SIG-M5 treated with dmso at 0.1 percent for 504 hours (cell line): ENCODE data around the gene C12orf57.

Source experiments
- DNase-seq: peaks from one replicate; lab custom pipeline; 2025; ENCODE audit not compliant: unreplicated experiment; lab: John Stamatoyannopoulos, UW

Gene C12orf57

GRCh38 chr12:6963016-6963731 is 19.4 kb downstream of the C12orf57 start:
- no peak for DNase-seq

GRCh38 chr12:6963791-6964413 is 20.1 kb downstream of the C12orf57 start:
- no peak for DNase-seq

DNA sequence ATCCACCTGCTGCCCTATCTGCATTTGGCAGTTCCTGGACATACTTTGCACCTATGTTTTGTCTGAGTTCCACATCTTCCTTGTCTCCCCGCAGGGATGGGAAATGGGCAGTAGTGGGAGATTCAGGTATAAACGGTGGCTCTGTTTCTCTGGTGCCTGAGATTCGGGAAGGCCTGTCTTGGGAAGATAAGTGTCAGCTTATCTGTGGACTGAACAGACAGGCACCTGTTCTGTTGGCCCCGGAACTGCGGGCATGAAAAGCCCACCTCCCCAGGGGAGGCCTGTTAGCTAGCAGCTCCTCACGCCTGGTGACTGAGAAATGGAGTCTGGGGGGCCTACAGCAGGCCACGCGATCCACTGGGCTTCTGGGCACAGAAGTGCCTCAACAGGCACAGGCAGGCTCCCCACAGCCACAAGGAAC is 20.8 kb downstream of the C12orf57 start:
- no peak for DNase-seq

DNA sequence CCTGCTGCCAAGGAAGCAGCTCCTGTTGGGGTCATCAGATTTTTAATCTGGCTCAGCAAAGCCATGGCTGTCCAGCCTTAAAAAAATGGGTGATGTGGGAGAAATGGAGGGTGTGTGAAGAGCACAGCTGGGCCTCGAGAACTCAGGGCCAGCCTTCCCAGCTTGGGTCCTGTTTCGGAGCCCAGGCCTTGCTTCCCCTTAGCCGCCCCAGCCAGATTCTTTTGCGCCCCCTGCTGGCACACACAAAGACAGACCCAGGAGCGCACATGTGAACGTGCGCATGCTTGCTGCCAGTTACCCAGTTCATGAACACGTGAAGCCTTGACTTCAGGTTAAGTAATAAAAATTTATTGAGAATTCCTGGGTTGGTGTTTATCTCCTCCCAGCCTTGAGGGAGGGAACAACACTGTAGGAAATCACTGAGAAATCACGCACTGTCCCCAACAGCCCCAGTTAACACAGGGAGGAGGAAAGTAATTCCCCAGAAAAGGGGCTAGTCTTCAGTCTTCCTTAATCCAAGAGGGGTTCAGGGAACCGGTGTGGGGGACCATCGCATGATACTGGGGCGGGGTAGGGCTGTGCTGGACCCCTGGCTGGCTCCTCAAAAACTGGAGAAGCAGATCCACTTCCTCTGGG is 21.3 kb downstream of the C12orf57 start:
- DNase-seq: peak; percentile 89

GRCh38 chr12:6965714-6966113 is 21.9 kb downstream of the C12orf57 start:
- no peak for DNase-seq

- no peak for DNase-seq
Measured at GRCh38 chr12:6966351-6966750, 22.5 kb downstream of the C12orf57 start.

DNA sequence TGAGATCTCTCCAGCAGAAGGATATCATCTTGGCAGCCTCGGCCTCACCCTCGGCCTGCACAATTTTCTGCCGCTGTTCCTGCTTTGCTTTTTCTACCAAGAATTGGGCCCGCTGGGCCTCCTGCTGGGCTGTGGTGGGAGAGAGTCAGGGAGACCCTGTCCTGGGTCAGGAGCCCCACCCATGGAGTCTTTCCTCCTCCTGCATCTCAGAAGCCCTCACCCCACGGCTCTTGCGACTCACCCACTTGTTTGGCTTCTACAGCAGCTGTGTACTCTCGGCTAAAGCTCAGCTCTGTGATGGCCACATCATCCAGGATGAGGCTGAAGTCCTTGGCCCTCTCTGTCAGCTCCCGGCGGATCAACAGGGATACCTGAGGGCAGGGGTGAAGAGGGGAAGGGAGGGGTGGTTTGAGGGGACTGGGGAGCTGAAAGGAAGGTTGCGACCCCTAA is 23.9 kb downstream of the C12orf57 start:
- DNase-seq: no peak

DNA sequence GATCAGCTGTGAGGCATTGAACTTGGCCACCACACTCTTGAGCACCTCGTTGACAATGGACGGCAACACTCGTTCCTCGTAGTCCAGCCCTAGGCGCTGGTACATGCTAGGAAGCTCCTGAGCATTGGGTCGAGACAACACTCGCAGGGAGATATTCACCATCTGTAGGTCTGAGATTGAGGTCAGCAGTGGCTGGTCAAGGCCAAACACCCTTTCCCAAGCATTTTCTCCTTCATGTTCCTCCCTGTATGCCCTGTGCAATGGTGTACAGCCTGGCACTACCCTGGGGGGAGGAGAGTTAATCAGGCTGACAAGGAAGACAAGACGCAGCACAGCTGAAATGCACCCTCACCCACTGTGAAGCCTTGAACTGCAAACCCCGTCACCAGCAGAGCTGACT is 24.6 kb downstream of the C12orf57 start:
- DNase-seq: no peak

DNA sequence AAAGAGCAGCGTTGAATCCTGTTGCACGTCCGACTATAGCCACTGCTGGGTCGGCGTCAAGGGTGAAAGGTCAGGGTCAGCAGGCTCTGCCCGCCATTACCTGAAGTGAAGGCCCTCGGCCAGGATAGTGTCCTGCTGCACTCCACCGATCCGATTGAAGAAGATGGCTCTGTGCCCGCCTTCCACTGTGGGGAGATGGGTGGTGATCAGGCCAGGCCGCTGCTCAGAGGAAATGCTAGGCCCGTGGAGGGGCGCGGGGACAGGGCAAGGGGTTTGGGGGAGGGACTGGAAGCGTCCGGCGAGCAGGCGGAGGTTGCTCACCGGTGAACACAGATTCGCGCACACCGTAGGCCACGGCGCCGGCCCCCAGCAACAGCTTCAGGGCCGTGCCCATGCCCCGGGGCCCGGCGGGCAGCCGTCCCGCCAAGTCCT is 26.3 kb downstream of the C12orf57 start:
- no peak for DNase-seq

- no peak for DNase-seq
Measured at GRCh38 chr12:6974180-6974579, 30.4 kb downstream of the C12orf57 start.

- DNase-seq: no peak
Measured at GRCh38 chr12:6975297-6976032, 31.6 kb downstream of the C12orf57 start.

DNA sequence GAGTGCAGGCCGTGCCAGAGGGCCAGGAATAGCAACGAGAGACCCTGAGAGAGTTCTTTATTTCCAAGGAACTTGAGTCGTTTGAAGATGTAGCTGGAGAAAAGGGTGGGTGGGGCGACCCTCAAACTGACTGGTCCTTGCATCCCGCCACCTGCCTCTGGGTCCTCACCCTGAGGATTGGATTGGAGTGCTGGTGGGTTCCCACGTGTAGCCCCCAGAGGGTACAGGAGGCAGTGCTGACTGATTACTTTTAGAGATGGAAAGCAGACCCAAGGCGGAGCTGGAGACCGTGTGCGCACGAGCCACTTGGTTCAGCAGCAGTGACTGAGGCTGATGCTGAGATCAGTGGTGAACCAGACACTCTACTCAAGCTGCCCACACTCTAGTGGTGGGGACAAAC is 33.8 kb downstream of the C12orf57 start:
- no peak for DNase-seq

- no peak for DNase-seq
Measured at GRCh38 chr12:6978188-6978587, 34.4 kb downstream of the C12orf57 start.

DNA sequence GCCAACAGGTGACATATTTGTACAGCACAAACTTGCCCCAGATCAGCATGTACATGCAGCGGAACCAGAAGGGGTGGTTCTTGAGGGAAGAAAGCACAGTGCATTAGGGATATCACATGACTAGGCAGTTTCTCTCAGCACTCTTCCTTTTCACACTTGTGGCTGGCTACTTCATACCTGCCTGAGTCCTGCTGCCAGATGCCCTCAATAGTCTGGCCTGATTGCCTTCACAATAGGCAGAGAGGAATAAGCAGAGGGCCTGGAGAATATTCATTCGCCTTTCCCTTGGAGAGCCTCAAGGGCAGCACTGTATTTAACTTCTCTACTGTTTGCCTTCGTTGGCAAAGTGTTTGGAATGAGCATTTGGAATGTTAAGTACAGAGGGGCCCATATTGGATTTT is 34.8 kb downstream of the C12orf57 start:
- no peak for DNase-seq

GRCh38 chr12:6979021-6979420 is 35.2 kb downstream of the C12orf57 start:
- no peak for DNase-seq

DNA sequence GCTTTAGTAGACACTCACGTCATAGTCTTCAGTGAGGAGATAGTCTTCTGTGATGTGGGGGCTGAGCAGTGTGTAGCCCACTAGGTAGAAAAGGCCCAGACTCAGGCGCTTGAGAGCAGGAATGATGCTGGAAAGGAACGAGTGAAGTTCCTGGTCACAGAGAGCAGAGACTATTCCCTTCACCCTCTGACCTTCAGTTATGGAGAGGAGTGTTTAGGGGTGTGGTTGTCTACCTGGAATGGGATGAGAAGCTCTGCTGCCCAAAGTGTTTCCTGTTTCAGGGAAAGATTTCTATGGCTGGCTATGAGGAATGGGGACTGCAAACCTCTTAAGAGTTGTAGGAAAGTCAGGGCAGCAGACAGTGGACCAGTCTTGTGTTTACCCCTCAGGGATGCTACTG is 35.6 kb downstream of the C12orf57 start:
- no peak for DNase-seq

DNA sequence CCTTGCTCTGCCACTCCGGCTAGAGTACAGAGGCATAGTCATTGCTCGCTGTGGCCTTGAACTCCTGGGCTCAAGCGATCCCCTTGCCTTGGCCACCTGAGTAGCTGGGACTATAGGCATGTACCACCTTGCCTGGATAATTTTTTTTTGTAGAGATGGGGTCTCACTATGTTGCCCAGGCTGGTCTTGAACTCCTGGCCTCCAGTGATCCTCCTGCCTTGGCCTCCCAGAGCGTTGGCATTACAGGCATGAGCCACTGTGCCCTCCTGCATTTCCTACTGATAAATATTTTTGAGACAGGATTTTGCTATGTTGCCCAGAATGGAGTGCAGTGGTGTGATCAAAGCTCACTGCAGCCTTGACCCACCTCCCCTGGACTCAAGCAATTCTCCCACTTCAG is 36.3 kb downstream of the C12orf57 start:
- DNase-seq: no peak

- no peak for DNase-seq
Measured at GRCh38 chr12:6980740-6981139, 36.9 kb downstream of the C12orf57 start.

DNA sequence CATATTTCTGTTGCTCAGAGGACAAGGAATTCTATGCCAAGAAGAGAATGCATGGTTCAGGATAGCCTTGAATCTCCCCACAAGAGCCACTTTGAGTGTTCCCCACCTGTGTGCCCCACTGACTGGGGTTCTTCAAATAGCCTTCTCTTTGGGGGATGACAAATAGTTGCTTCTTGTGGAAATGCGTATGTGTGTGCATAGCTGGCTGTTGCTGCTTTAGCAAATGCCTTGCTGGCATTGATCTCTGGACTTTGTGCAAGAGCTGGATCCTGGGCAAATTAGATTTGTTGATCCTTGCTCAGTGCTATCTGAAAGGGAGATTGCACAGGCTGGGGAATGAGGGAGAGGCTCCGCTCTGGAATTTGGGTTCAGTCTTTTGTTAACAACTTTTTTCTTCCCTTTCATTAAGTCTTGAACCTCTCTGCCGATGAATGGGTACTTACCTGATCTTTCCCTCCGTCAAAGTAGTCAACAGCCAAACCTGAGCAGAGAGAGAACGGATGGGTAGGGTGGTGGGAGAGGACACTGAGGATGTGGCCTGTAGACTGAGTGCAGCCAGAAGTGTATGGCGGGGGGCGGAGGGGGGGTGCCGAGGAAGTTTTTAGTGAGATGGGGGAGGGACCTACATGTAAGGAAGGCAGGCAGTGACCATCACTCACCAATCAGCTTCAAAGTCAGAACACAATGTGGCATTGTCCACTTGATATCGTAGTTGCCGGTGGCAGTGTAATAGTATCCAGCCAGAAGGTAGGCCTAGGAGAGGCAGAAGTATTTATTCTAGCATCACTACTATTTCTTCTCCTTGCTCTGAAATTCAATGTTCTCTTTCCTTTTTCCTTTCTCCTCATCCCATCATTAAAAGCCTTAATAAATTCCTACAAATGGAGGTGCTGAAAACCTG is 37.6 kb downstream of the C12orf57 start:
- DNase-seq: no peak

DNA sequence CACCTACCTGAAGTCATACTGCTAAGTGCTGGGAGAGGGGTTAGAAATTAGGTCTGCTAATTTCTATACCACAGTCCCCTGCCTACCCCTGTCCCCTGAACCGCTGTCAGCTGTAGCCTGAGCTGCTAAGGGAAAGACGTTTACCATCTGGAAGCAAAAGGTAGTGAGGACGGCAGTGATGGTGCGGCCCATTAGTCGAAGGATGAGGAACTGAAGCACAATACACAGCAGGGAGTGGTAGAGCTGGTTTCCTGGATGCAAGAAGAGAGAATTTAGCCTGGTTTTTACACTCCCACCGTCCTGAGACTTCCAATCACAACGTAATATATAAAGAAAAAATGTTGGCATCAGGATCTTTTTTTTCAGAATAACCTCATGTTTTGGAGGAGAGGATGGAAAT is 38.7 kb downstream of the C12orf57 start:
- DNase-seq: no peak
